NCI-H2196 treated with DMSO at 0.1 percent for 48 hours (cell line): ENCODE results near the gene PTPRT.

Source experiments
- DNase-seq: peaks from one replicate; lab custom pipeline; 2025; ENCODE audit not compliant: unreplicated experiment; lab: John Stamatoyannopoulos, UW

PTPRT gene

GRCh38 chr20:43123180-43123579, 66.5 kb downstream of the PTPRT start:
- no peak for DNase-seq

DNA sequence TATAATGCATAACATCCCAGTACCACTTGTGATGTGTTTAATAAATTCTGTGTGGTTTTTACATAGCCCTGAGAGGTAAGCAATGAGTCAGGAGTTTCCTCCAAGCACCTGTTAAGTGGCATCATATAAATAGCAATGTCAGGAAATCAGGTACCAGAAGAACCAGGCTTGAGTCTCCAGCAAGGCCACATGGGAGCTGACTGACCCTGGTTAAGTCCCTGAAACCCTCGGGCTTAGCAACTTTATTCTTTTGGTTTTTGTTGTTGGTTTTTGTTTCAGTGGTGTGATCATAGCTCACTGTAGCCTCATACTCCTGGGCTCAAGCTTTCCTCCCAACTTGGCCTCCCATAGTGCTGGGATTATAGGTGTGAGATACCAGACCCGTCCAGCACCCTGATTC, 70.0 kb downstream of the PTPRT start:
- no peak for DNase-seq

- DNase-seq = no peak
These were observed 87.3 kb downstream of the PTPRT start for GRCh38 chr20:43102394-43102793.

- no peak for DNase-seq
These were observed 92.8 kb downstream of the PTPRT start for GRCh38 chr20:43096931-43097260.

- DNase-seq = no peak
These were observed 93.4 kb downstream of the PTPRT start for GRCh38 chr20:43096126-43096930.

DNA sequence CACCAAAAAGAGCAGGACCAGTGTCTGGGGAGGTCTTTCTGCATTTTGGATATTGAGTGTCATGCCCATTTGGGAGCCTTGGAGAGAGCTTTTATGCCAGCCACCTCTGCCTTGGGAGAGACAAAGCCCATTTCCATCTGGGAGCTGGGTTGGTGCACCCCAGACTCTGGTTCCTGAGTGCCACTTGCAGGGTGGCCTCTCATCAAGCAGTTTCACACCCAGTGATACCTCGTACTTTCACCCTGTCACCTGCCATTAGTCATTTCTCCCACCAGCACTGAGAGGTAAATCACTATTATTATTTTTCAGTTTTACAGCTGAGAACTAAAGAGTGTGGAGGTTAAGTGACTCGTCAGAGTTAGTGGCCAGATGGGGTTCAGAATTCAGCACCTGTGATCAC, 94.7 kb downstream of the PTPRT start:
- DNase-seq = no peak

DNA sequence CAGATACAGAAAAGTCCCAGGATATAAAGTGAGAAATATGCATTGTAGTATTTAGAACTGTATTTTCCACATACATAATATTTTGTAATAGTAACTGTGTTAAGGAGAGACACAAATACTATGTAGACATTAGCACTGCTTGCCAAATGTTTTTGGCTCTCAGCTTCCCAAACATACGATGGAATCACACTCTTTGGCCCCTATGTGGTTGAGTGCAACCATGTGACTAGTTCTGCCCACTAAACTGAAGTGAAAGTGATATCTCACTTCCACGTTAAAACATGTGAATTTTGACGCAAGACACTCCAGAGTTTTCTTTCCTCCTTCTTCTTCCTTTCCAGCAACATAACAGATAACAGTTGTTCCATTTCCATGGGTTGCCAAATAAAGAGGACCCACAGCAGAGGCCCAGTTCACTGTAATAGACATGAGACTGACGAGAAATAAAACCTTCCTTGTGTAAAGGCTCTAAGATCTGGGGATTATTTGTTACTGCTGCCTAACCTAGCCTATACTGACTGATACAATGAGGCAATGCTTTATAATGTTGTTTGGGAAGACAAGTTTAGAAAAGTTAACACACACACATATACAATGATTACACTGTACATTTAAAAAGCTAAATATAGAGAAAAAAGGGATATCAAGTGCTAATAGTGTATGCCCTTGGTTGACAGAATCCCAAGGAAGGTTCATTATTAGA, 97.2 kb downstream of the PTPRT start:
- no peak for DNase-seq

DNA sequence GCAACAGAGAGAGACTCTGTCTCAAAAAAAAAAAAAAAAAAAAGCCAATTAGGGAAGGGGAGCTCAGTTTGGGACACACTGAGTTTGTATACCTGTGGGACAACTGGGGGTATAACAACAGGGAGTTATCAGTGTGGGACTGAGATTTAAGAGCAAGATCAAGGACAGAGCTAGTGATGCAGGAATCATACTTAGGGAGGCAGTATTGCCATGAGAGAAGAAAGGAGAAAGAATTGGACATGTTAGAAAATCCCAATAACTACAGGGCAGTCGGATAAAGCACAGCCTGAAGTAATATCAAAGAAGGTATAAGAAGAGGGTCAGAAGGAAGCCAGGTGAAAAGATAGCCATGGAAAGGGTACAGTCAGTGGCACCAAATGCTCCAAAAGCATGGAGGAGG, 121.2 kb downstream of the PTPRT start:
- DNase-seq = no peak

GRCh38 chr20:43066125-43066524, 123.6 kb downstream of the PTPRT start:
- DNase-seq = no peak

DNA sequence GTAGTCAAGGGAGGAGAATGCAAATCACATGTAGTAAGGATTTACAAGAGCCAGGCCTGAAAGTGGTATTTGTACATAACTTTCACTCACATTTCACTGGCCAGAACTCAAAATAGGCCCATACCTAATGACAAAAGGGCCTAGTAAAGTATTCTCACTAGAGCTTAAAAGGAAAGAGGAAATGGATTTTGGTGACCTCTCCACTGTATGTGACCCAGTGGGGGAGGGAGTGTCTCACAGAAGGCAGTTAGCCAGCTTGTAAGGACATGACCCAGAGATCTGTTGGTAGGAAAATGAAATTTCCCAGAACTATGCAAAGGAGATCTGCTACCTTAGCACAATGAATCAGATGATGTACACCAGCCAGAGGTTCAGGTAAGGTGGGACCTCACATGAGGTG, 124.4 kb downstream of the PTPRT start:
- DNase-seq = no peak

- no peak for DNase-seq
These were observed 131.6 kb downstream of the PTPRT start for GRCh38 chr20:43058077-43058476.

DNA sequence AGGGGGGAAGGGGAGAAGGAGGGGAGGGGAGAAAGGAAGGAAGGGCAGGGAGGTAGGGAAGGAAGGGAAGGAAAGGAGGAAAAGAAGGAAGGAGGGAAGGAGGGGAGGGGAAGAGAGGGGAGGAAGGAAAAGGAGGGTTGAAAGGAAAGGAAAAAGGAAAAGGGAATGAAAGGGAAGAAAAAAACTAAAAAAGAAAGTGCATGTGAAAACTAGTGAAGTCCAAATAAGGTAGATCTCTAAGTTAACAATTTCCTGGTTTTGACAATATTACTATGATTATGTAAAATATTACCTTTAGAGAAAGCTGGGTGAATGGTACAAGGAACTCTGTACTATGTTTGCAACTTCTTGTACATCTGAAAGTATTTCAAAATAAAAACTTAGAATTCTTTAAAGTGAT, 132.4 kb downstream of the PTPRT start:
- DNase-seq = no peak

GRCh38 chr20:43055181-43055884, 134.4 kb downstream of the PTPRT start:
- DNase-seq = no peak

DNA sequence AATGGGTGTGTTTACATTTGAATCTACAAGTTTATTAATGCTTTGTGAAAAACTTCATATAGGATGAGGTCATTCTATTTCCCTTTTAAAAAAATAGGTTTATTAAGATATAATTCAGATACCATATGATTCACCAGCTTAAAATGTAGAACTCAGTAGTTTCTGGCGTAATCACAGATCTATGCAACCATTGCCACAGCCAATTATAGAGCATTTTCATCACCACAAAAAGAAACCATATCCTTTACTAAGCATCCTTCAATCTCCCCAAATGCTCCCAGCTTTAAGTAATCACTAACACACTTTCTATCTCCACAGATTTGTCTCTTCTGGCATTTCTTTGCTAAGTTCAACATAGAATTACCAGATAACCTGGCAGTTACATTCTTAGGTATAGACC, 137.2 kb downstream of the PTPRT start:
- no peak for DNase-seq

DNA sequence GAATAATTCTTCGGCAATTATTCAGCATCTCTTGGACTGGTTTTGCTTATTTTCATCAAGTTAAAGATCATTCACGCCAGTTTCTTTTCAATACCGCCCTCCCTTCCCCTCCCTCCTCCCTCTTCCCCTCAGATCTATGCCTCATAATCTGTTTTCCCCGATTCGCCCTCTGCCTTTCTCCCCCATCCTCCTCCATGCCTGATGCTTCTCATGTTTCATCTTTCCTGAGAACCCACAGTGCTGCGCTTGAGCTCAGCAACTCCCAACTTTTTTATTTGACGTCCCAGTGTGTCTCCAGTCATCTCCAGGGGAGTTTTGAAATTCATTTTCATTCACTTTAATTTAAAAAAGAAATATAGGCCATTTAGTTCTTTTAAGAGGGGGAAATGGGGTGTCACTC, 142.7 kb downstream of the PTPRT start:
- DNase-seq = no peak

DNA sequence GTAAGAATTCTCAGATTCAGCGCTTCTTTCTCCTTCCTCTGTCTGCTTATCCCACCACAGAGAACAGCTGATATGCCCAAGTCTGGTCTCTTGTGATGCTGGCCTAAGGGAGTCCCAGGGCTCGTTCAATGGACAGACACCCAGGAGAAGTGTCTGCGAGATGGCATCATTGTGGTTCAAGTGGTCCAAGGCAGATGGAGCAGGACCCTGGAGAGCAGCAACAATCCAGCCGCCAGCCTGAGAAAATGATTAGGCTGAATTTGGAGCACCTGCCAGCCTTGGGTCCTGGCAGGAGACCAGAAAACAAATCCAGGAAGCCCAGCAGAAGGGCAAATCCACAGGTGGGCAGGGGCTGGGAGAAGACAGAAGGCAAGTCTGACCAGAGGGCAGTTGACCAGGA, 145.8 kb downstream of the PTPRT start:
- no peak for DNase-seq

DNA sequence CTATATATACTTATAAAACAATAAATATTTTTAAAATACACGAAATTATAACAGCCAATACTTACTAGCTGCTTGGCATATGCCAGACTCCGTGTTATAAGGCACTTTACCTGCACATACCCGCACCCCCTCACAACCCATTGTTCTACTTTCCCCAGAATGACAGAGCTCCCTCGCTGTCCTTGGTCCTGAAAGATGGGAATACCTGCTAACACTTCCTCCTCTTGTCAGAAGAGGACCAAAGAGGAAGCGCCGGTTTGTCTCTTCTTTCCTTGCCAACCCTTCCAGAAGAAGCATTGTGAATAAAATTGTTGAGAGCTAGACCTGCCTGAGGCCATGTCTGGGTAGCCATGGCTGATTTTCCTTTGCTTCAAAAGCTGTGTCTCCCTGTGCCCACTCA, 149.3 kb downstream of the PTPRT start:
- no peak for DNase-seq

DNA sequence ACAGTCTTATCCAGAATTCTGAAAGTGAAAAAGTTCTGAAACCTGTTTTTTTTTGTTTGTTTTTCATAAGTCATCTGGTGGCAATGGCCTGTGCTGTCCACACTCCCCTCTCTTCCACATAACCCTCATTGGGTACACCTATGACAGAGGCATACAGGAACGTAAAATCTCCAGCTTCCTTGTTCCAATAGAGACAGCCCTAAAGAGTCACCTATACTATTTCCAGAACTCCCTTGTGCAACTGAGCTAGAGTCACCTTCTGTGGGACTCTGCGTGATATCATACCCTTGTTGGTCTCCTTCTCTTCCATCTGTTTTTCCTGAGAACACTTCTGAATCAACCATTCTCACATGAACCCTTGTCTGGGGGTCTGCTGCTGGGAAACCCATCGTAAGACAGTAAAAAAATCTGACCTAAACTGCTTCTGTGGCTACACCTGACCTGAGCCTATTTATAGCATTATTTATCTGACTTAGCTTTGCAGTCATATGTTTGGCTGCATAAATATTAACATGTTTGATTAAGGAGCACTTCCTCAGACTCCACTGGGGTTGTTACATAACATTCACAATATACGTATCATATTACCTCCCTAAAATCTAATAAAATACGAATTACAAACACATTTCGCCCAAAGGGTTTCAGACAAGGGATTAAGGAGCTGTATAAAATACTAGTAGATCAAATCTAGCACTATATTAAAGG, 151.9 kb downstream of the PTPRT start:
- no peak for DNase-seq

DNA sequence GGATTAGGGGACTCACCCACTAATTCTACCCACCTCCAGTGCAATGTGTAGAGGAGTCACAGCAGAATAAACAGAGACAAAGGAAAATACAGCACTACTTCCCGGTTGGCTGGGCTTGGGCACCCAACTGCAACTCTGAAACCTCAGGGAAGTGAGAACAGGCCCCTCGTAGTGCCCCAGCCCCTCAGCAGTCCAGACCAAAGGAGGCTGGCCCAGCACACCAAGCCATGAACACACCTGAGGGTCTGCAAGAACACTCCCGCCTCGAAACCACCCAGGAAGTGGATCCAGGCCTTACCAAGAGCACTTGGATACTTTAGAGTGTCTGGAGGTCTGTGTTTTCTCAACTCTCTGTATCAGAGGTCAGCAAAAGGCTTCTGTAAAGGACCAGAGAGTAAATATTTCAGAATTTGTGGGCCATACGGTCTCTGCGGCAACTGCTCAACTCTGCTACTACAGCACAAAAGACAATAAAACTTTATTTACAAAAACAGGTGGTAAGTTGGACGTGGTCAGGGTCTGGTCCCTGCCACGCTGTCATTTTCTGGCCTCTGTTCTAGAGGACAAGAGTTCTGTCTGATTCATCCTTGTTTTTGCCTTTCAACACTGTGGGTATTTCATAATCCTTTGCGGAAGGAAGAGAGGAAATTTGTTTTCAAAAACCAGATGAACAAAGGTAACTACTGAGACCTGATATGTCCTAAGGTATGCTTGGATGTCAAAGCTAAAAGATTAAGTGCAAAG, 154.6 kb downstream of the PTPRT start:
- DNase-seq = no peak

- no peak for DNase-seq
These were observed 157.2 kb downstream of the PTPRT start for GRCh38 chr20:43032459-43032858.

DNA sequence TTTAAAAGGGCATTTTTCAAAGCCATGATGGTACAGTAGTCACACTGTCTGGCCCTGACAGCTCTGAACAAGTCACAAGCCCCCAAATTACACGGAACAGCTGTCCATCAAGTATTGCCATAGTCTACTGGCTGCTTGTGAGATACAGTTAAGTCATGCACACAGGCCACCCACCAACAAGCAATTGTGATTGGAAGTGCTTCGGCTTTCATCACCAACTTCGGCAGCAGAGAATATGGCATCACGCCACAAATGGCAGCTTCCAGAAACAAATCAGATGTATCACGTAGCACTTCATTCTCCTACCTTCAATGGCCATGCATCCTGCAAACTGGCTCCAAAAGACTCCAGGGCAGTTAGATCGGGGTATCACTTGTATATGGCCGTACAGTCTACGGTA, 160.5 kb downstream of the PTPRT start:
- DNase-seq = no peak
